ENCODE measurements around the gene ZNF90. TPM values are rescaled to one million over a fixed set of nuclear protein-coding genes. Genes with fewer than 3 reads are reported as not detected.
"Not testable (repeated sequence)": the region's sequence is repeated elsewhere in the genome, so short reads cannot be mapped to it uniquely, and the experiment has no call there.

The ZNF90 gene
- total and polyA plus RNA-seq, 2 experiments from 2014 or later: 102 to 122 TPM

- H3K4me1 Mint-ChIP-seq: peaks cover 35% of the 10 kb centered on the region
- H3K4me3 Mint-ChIP-seq: peak overlapping the region; percentile 23; the same call in 1 of the 3 replicates
- H2AFZ ChIP-seq: no peak overlapping the region
- no peaks in the 10 kb centered on the region; the same call in 1 of the 2 replicates for H3K36me3 ChIP-seq (ENCODE audit: insufficient read depth)
- H3K4me1 ChIP-seq (ENCODE audit: insufficient read depth): peaks cover 42% of the 10 kb centered on the region
- no peaks in the 10 kb centered on the region for H3K27me3 ChIP-seq (ENCODE audit: insufficient read depth)
- H3K9me2 ChIP-seq (ENCODE audit: insufficient read depth): peaks cover 7% of the 10 kb centered on the region; the same call in 1 of the 2 replicates
- peak; percentile 85 for DNase-seq (ENCODE audit: low spot score)
- H3K27me3 Mint-ChIP-seq (ENCODE audit: insufficient read depth, low read depth, poor library complexity): peaks cover 11% of the 10 kb centered on the region
- no peaks in the 10 kb centered on the region for H4K20me1 ChIP-seq (replicated peaks; ENCODE audit: insufficient read depth)
- 0 out of 2 replicates have a peak, but pooled peaks cover 5% of the 10 kb centered on the region for H3F3A ChIP-seq (replicated peaks; ENCODE audit: low read depth)
- ATAC-seq: peak; percentile 61
- peak overlapping the region; percentile 37; the same call in 1 of the 2 replicates for H3K27ac Mint-ChIP-seq
- TF ChIP-seq EZH2 (IDR thresholded peaks at IDR 0.05; ENCODE audit: low read depth, unreplicated experiment): no peak
- no peak for TF ChIP-seq STAT1 (IDR thresholded peaks at IDR 0.05; ENCODE audit: unreplicated experiment)
- peak; percentile 44 for TF ChIP-seq JUNB (IDR thresholded peaks at IDR 0.05; ENCODE audit: unreplicated experiment)
- TF ChIP-seq CREB1 (CRISPR knock-in tag; IDR thresholded peaks at IDR 0.05; ENCODE audit: low read depth): no peak
- peak; percentile 86 for TF ChIP-seq NANOG (IDR thresholded peaks at IDR 0.05; ENCODE audit: borderline replicate concordance)
- H3K27ac ChIP-seq (ENCODE audit: low read depth): peak overlapping the region; percentile 94
- H3K79me2 ChIP-seq (replicated peaks; ENCODE audit: insufficient read depth): no peaks in the 10 kb centered on the region
- peaks cover 32% of the 10 kb centered on the region for H3K9me3 Mint-ChIP-seq
- H3K36me3 Mint-ChIP-seq (ENCODE audit: low read depth): peaks cover 28% of the 10 kb centered on the region
- peak overlapping the region; percentile 46 for H3K4me3 ChIP-seq
- peak overlapping the region; percentile 62 for H3K4me2 ChIP-seq
Measured at GRCh38 chr19:20067943-20068342, 9.9 kb upstream of the ZNF90 start.

GRCh38 chr19:20068559-20068958 lies 9.2 kb upstream of the ZNF90 start:
- Histone ChIP-seq H2AFZ (peak overlapping the region; percentile 4; the same call in 1 of the 2 replicates), H3K4me3 (peak overlapping the region; percentile 46), H3K27ac (ENCODE audit: low read depth) (peak overlapping the region; percentile 94), H3K4me1 (ENCODE audit: insufficient read depth) (peaks cover 42% of the 10 kb centered on the region), H3K4me2 (peak overlapping the region; percentile 62)
- not testable (repeated sequence) for H4K20me1 ChIP-seq (replicated peaks; ENCODE audit: insufficient read depth); H3K9me2 ChIP-seq (ENCODE audit: insufficient read depth); H3K36me3 ChIP-seq (ENCODE audit: insufficient read depth); H3F3A ChIP-seq (replicated peaks; ENCODE audit: low read depth); H3K27me3 ChIP-seq (ENCODE audit: insufficient read depth); H3K79me2 ChIP-seq (replicated peaks; ENCODE audit: insufficient read depth)
- peak; percentile 48 for ATAC-seq
- Mint-ChIP-seq H3K36me3 (ENCODE audit: low read depth) (peaks cover 28% of the 10 kb centered on the region), H3K4me3 (peak overlapping the region; percentile 23; the same call in 2 of the 3 replicates), H3K4me1 (peaks cover 35% of the 10 kb centered on the region), H3K27me3 (ENCODE audit: insufficient read depth, low read depth, poor library complexity) (peaks cover 11% of the 10 kb centered on the region), H3K9me3 (peaks cover 32% of the 10 kb centered on the region), H3K27ac (peak overlapping the region; percentile 51)
- DNase-seq (ENCODE audit: low spot score): peak; percentile 45

- H3K4me1 Mint-ChIP-seq: peaks cover 35% of the 10 kb centered on the region
- no peak overlapping the region for H3K4me3 ChIP-seq
- no peak overlapping the region for H3K4me2 ChIP-seq
- ATAC-seq (no peak), DNase-seq (ENCODE audit: low spot score) (no peak)
- no peak overlapping the region for H3K27ac Mint-ChIP-seq
- peak overlapping the region; percentile 60; the same call in 1 of the 2 replicates for H2AFZ ChIP-seq
- H3F3A ChIP-seq (replicated peaks; ENCODE audit: low read depth): 0 out of 2 replicates have a peak, but pooled peaks cover 5% of the 10 kb centered on the region
- no peak overlapping the region; the same call in 2 of the 3 replicates for H3K4me3 Mint-ChIP-seq
- no peaks in the 10 kb centered on the region for H3K79me2 ChIP-seq (replicated peaks; ENCODE audit: insufficient read depth)
- peaks cover 11% of the 10 kb centered on the region; the same call in 1 of the 2 replicates for H3K9me2 ChIP-seq (ENCODE audit: insufficient read depth)
- no peaks in the 10 kb centered on the region for H3K27me3 ChIP-seq (ENCODE audit: insufficient read depth)
- H4K20me1 ChIP-seq (replicated peaks; ENCODE audit: insufficient read depth): no peaks in the 10 kb centered on the region
- H3K36me3 ChIP-seq (ENCODE audit: insufficient read depth): no peaks in the 10 kb centered on the region
- peaks cover 42% of the 10 kb centered on the region for H3K4me1 ChIP-seq (ENCODE audit: insufficient read depth)
- no peak overlapping the region for H3K27ac ChIP-seq (ENCODE audit: low read depth)
- peaks cover 19% of the 10 kb centered on the region for H3K36me3 Mint-ChIP-seq (ENCODE audit: low read depth)
- peaks cover 8% of the 10 kb centered on the region for H3K27me3 Mint-ChIP-seq (ENCODE audit: insufficient read depth, low read depth, poor library complexity)
- H3K9me3 Mint-ChIP-seq: peaks cover 21% of the 10 kb centered on the region
- TF ChIP-seq JUNB (IDR thresholded peaks at IDR 0.05; ENCODE audit: unreplicated experiment) (no peak), EZH2phosphoT487 (IDR thresholded peaks at IDR 0.05; ENCODE audit: unreplicated experiment) (no peak), ZNF114 (CRISPR knock-in tag; IDR thresholded peaks at IDR 0.05) (no peak), ZNF331 (CRISPR knock-in tag; IDR thresholded peaks at IDR 0.05; ENCODE audit: low read depth) (no peak), STAT1 (IDR thresholded peaks at IDR 0.05; ENCODE audit: unreplicated experiment) (no peak), POLR2AphosphoS5 (IDR thresholded peaks at IDR 0.05; ENCODE audit: low read depth) (no peak), EZH2 (IDR thresholded peaks at IDR 0.05; ENCODE audit: low read depth, unreplicated experiment) (no peak), CTCF (conservative IDR thresholded peaks at IDR 0.05; ENCODE audit: low read depth in 2 of 2) (no peak)
Measured at GRCh38 chr19:20070691-20071090, 7.1 kb upstream of the ZNF90 start.

Data from GM23338 (cell line).